Calu3 (cell line): ENCODE data around the gene RBFOX1. TPM values are rescaled to one million over a fixed set of nuclear protein-coding genes. Genes with fewer than 3 reads are reported as not detected.

ENCODE experiments used
- BruUV-seq: library from RNA; stranded (reverse); fragments of 400-500 nt; replicated peaks from 2 replicates; lab custom pipeline; 2021; lab: Mats Ljungman, UMichigan
- CTCF ChIA-PET: fragments of 300-600 bp; sonication (Branson Sonifier 250); formaldehyde crosslinking; loops from one replicate; lab custom pipeline; 2022; ENCODE audit warnings: antibody characterized with exemption; lab: Charles Lee
- DNase-seq: peaks from one replicate; pipeline ENCODE4 v3.0.0; 2022
- H3K27ac Mint-ChIP-seq: one replicate; pipeline ENCODE4 v1.8.0; 2022; ENCODE audit warnings: mixed read lengths; ENCODE audit not compliant: unreplicated experiment
- H3K27me3 Mint-ChIP-seq: one replicate; pipeline ENCODE4 v1.8.0; 2022; ENCODE audit warnings: mixed read lengths; ENCODE audit not compliant: unreplicated experiment
- H3K36me3 Mint-ChIP-seq: one replicate; pipeline ENCODE4 v1.8.0; 2022; ENCODE audit warnings: mild to moderate bottlenecking, moderate library complexity, mixed read lengths; ENCODE audit not compliant: insufficient read depth, unreplicated experiment
- H3K4me1 Mint-ChIP-seq: one replicate; pipeline ENCODE4 v1.8.0; 2022; ENCODE audit warnings: mild to moderate bottlenecking, low read depth, mixed read lengths; ENCODE audit not compliant: unreplicated experiment
- H3K4me3 Mint-ChIP-seq: one replicate; pipeline ENCODE4 v1.8.0; 2022; ENCODE audit warnings: mild to moderate bottlenecking, low read depth, moderate library complexity, mixed read lengths; ENCODE audit not compliant: unreplicated experiment
- H3K9me3 Mint-ChIP-seq: one replicate; pipeline ENCODE4 v1.8.0; 2022; ENCODE audit warnings: low read depth, mixed read lengths; ENCODE audit not compliant: unreplicated experiment
- intact Hi-C: fragments of 100-400 bp; cut with micrococcal nuclease; formaldehyde crosslinking; loops from one replicate; pipeline ENCODE4 v1.10.0; 2022; ENCODE audit not compliant: unreplicated experiment
- total RNA-seq: library from RNA; stranded (reverse); gene quantifications from 2 replicates; pipeline ENCODE4 v1.2.3, GENCODE V29; 2022
- TF ChIP-seq, protein P1 (sequence below): fragments of 200-600 bp; IDR thresholded peaks from one replicate; pipeline ENCODE4 v1.8.0; 2022; ENCODE audit warnings: antibody characterized with exemption; ENCODE audit not compliant: unreplicated experiment

RBFOX1 gene
- total RNA-seq, 1 experiment from 2014 or later = not detected

DNA sequence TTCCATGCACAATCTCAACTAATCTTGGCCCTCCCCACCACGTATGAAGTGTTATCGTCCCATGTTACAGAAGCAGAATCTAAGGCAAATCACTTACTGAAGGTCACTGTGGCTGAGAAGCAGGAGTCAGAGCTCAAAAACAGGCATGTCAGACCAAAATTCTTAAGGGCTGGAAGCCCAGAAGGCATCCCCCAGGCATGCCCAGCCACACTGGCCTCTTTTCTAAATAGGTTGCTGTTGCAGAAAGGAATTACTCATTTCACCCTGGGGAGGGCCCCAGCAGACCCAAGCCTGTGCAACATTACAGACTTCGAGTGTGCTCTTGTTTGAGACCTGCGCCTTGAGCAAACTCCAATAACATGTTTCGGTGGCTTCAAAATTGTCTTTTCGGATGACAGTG lies 194.1 kb downstream of the RBFOX1 start:
- no TSS peak for BruUV-seq
- TF ChIP-seq, protein P1, sequence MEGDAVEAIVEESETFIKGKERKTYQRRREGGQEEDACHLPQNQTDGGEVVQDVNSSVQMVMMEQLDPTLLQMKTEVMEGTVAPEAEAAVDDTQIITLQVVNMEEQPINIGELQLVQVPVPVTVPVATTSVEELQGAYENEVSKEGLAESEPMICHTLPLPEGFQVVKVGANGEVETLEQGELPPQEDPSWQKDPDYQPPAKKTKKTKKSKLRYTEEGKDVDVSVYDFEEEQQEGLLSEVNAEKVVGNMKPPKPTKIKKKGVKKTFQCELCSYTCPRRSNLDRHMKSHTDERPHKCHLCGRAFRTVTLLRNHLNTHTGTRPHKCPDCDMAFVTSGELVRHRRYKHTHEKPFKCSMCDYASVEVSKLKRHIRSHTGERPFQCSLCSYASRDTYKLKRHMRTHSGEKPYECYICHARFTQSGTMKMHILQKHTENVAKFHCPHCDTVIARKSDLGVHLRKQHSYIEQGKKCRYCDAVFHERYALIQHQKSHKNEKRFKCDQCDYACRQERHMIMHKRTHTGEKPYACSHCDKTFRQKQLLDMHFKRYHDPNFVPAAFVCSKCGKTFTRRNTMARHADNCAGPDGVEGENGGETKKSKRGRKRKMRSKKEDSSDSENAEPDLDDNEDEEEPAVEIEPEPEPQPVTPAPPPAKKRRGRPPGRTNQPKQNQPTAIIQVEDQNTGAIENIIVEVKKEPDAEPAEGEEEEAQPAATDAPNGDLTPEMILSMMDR = no peak
- no peak overlapping the region for H3K4me3 Mint-ChIP-seq
- H3K27me3 Mint-ChIP-seq = no peaks in the 10 kb centered on the region
- intact Hi-C loops = no loop called here
- no peaks in the 10 kb centered on the region for H3K4me1 Mint-ChIP-seq
- H3K9me3 Mint-ChIP-seq = peaks cover 12% of the 10 kb centered on the region
- CTCF ChIA-PET = no interaction called here
- no peaks in the 10 kb centered on the region for H3K36me3 Mint-ChIP-seq
- no peak for DNase-seq
- no peak overlapping the region for H3K27ac Mint-ChIP-seq

DNA sequence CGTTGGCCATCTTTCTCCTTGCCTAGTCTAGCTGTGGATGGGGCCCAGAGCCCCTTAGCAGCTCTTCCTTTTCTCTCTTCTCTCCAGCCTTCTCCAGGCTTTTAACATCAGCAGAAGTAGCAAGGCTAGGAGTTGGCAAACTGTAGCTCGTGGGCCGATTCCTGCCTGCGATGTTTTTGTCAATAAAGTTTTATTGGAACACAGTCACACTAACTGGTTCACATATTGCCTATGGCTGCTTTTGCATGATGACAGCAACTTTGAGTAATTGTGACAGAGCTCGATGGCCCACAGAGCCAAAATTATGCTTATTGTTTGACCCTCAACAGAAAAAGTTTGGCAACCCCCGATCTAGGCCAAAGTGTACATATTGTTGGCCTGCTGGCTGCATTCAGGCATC lies 199.9 kb downstream of the RBFOX1 start:
- TF ChIP-seq, protein P1 = no peak
- Mint-ChIP-seq H3K27me3 (no peaks in the 10 kb centered on the region), H3K36me3 (peaks cover 6% of the 10 kb centered on the region), H3K4me3 (no peak overlapping the region), H3K9me3 (peaks cover 15% of the 10 kb centered on the region), H3K27ac (no peak overlapping the region), H3K4me1 (no peaks in the 10 kb centered on the region)
- BruUV-seq = no TSS peak
- intact Hi-C loops = no loop called here
- DNase-seq = no peak
- CTCF ChIA-PET = no interaction called here

DNA sequence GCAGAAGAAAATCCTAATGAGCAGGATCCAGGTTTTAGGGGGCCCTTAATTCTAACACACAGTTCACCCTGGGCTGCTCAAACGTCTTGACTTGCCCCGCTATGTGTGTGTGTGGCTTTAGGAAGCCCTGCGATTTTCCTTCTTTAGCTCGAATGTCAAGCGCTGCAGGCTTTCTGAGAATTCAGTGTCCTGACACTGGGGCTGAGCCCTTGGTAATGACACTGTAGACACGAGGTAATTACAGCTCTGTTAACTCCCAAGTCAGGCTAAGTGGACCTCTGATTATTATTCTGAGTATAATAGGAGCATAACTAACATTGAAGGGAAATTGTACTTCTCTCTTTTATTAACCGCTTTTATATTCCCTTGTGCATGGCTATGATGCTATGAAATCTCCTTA lies 202.1 kb downstream of the RBFOX1 start:
- H3K36me3 Mint-ChIP-seq = peaks cover 6% of the 10 kb centered on the region
- H3K27me3 Mint-ChIP-seq = no peaks in the 10 kb centered on the region
- TF ChIP-seq, protein P1 = no peak
- no peaks in the 10 kb centered on the region for H3K4me1 Mint-ChIP-seq
- H3K9me3 Mint-ChIP-seq = peaks cover 19% of the 10 kb centered on the region
- H3K4me3 Mint-ChIP-seq = no peak overlapping the region
- intact Hi-C loops = no loop called here
- DNase-seq = no peak
- BruUV-seq = no TSS peak
- no peak overlapping the region for H3K27ac Mint-ChIP-seq
- CTCF ChIA-PET = interaction anchor here (0.5 kb wide), 1 partner anchor 471 kb away, joined by 3 read pairs; no protein-coding TSS in a partner anchor

DNA sequence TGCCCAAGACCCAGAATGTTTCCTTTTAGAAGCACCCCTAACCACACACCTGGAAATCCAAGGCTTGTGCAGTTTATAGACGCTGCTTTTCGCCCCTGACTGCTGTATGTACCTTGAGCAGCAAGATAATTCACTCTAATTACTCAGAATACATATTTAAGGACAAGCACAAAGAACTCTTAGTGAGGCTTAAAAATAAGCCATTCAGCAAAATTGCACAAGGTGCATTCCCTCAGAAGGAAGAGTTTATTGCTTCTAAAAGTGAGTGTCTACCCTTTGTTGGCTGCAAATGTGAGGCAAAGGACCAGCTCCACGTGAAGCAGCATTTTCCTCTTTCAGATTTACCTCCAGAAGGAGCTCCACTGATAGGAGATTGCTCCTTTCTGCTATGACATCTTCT lies 208.4 kb downstream of the RBFOX1 start:
- no peak for DNase-seq
- intact Hi-C loops = no loop called here
- no peak overlapping the region for H3K27ac Mint-ChIP-seq
- peaks cover 17% of the 10 kb centered on the region for H3K9me3 Mint-ChIP-seq
- H3K4me1 Mint-ChIP-seq = no peaks in the 10 kb centered on the region
- CTCF ChIA-PET = no interaction called here
- H3K4me3 Mint-ChIP-seq = no peak overlapping the region
- no peaks in the 10 kb centered on the region for H3K27me3 Mint-ChIP-seq
- peaks cover 6% of the 10 kb centered on the region for H3K36me3 Mint-ChIP-seq
- TF ChIP-seq, protein P1 = no peak
- no TSS peak for BruUV-seq
